H9 (cell line): ENCODE measurements around the gene RAPSN. TPM values are rescaled to one million over a fixed set of nuclear protein-coding genes. Genes with fewer than 3 reads are reported as not detected.

Experiments
- DNase-seq: peaks from one replicate; pipeline ENCODE4 v3.0.0-alpha.2; 2017
- H2AFZ ChIP-seq: one replicate; pipeline ENCODE4 v1.6.1; 2013; ENCODE audit warnings: mild to moderate bottlenecking, low read length, control low read depth, moderate library complexity
- H2AK5ac ChIP-seq: 2 replicates; pipeline ENCODE4 v1.6.1; 2013; ENCODE audit warnings: low read length, control low read depth, mixed read lengths; ENCODE audit not compliant: insufficient read length
- H2BK120ac ChIP-seq: one replicate; pipeline ENCODE4 v1.6.1; 2013; ENCODE audit warnings: low read depth, mild to moderate bottlenecking, low read length, control low read depth, inconsistent platforms; ENCODE audit not compliant: poor library complexity, severe bottlenecking
- H2BK12ac ChIP-seq: 2 replicates; pipeline ENCODE4 v1.6.1; 2013; ENCODE audit warnings: low read length, control low read depth, mixed read lengths, low read depth; ENCODE audit not compliant: insufficient read length
- H2BK15ac ChIP-seq: 2 replicates; pipeline ENCODE4 v1.6.1; 2013; ENCODE audit warnings: low read depth, low read length, control low read depth
- H2BK20ac ChIP-seq: one replicate; pipeline ENCODE4 v1.6.1; 2013; ENCODE audit warnings: low read depth, mild to moderate bottlenecking, low read length, control low read depth, inconsistent platforms; ENCODE audit not compliant: poor library complexity, severe bottlenecking
- H2BK5ac ChIP-seq: 2 replicates; pipeline ENCODE4 v1.6.1; 2013; ENCODE audit warnings: low read length, control low read depth, mixed read lengths; ENCODE audit not compliant: insufficient read length
- H3K14ac ChIP-seq: 2 replicates; pipeline ENCODE4 v1.6.1; 2013; ENCODE audit warnings: low read length, control low read depth; ENCODE audit not compliant: insufficient read depth
- H3K18ac ChIP-seq: 2 replicates; pipeline ENCODE4 v1.6.1; 2013; ENCODE audit warnings: low read depth, mild to moderate bottlenecking, mixed read lengths, low read length, control low read depth; ENCODE audit not compliant: insufficient read length
- H3K23ac ChIP-seq: 2 replicates; pipeline ENCODE4 v1.6.1; 2013; ENCODE audit warnings: low read length, control low read depth, mixed read lengths, low read depth; ENCODE audit not compliant: insufficient read length
- H3K23me2 ChIP-seq: 2 replicates; pipeline ENCODE4 v1.6.1; 2013; ENCODE audit warnings: low read depth, mild to moderate bottlenecking, mixed read lengths, low read length, control low read depth; ENCODE audit not compliant: insufficient read length, poor library complexity, severe bottlenecking
- H3K27ac ChIP-seq: 2 replicates; pipeline ENCODE4 v1.5.1; 2013; ENCODE audit warnings: low read length, control low read depth, mixed read lengths, low read depth; ENCODE audit not compliant: insufficient read length
- H3K27me3 ChIP-seq: 2 replicates; pipeline ENCODE4 v1.6.1; 2013; ENCODE audit warnings: low read length, control low read depth, inconsistent platforms; ENCODE audit not compliant: insufficient read depth
- H3K4ac ChIP-seq: 2 replicates; pipeline ENCODE4 v1.6.1; 2013; ENCODE audit warnings: low read depth, mild to moderate bottlenecking, control low read depth, inconsistent platforms, low read length, moderate library complexity
- H3K4me1 ChIP-seq: 2 replicates; pipeline ENCODE4 v1.6.1; 2013; ENCODE audit warnings: low read length, control low read depth, inconsistent platforms; ENCODE audit not compliant: insufficient read depth
- H3K4me2 ChIP-seq: 2 replicates; pipeline ENCODE4 v1.6.1; 2013; ENCODE audit warnings: low read length, control low read depth, mixed read lengths; ENCODE audit not compliant: insufficient read length, insufficient read depth
- H3K56ac ChIP-seq: 2 replicates; pipeline ENCODE4 v1.6.1; 2013; ENCODE audit warnings: low read depth, mild to moderate bottlenecking, mixed read lengths, low read length, control low read depth; ENCODE audit not compliant: insufficient read length
- H3K79me1 ChIP-seq: 2 replicates; pipeline ENCODE4 v1.6.1; 2013; ENCODE audit warnings: low read depth, mild to moderate bottlenecking, moderate library complexity, low read length, control low read depth, inconsistent platforms; ENCODE audit not compliant: insufficient read depth, poor library complexity, severe bottlenecking
- H3K79me2 ChIP-seq: 2 replicates; pipeline ENCODE4 v1.6.1; 2013; ENCODE audit warnings: low read length, control low read depth, inconsistent platforms; ENCODE audit not compliant: insufficient read depth
- H3K9ac ChIP-seq: 2 replicates; pipeline ENCODE4 v1.6.1; 2013; ENCODE audit warnings: low read length, control low read depth, mixed read lengths; ENCODE audit not compliant: insufficient read length; ENCODE audit errors: extremely low read depth
- H3K9me3 ChIP-seq: one replicate; pipeline ENCODE4 v1.6.1; 2013; ENCODE audit warnings: low read depth, low read length, inconsistent platforms; ENCODE audit not compliant: control insufficient read depth
- H3T11ph ChIP-seq: one replicate; pipeline ENCODE4 v1.6.1; 2013; ENCODE audit warnings: mild to moderate bottlenecking, low read length, control low read depth, inconsistent platforms
- H4K20me1 ChIP-seq: one replicate; pipeline ENCODE4 v1.6.1; 2013; ENCODE audit not compliant: control insufficient read depth, insufficient read length, insufficient read depth
- H4K5ac ChIP-seq: 2 replicates; pipeline ENCODE4 v1.6.1; 2013; ENCODE audit warnings: low read depth, mild to moderate bottlenecking, mixed read lengths, low read length, control low read depth; ENCODE audit not compliant: insufficient read length
- H4K8ac ChIP-seq: replicated peaks from 2 replicates; pipeline ENCODE4 v1.6.1; 2013; ENCODE audit warnings: low read length, control low read depth, mixed read lengths, low read depth; ENCODE audit not compliant: insufficient read length
- H4K91ac ChIP-seq: 2 replicates; pipeline ENCODE4 v1.6.1; 2013; ENCODE audit warnings: low read depth, mild to moderate bottlenecking, moderate library complexity, mixed read lengths, low read length, control low read depth; ENCODE audit not compliant: insufficient read length
- H3K27ac Mint-ChIP-seq, 3 experiments: 2 replicates in 2 of 3; 3 replicates in 1 of 3; pipeline ENCODE4 v1.8.0; 2020 to 2021; ENCODE audit warnings: mixed read lengths in 3 of 3, mild to moderate bottlenecking in 1 of 3, moderate library complexity in 1 of 3
- H3K27me3 Mint-ChIP-seq: 2 replicates; pipeline ENCODE4 v1.8.0; 2021; ENCODE audit warnings: low read depth, mild to moderate bottlenecking, moderate library complexity, mixed read lengths
- H3K36me3 Mint-ChIP-seq, 3 experiments: 2 replicates in 2 of 3; 3 replicates in 1 of 3; pipeline ENCODE4 v1.8.0; 2020 to 2021; ENCODE audit warnings: low read depth in 3 of 3, mixed read lengths in 3 of 3; ENCODE audit not compliant: insufficient read depth in 1 of 3
- H3K4me1 Mint-ChIP-seq, 2 experiments: 2 replicates each; pipeline ENCODE4 v1.8.0; 2020; ENCODE audit warnings: mixed read lengths in 2 of 2
- H3K4me3 Mint-ChIP-seq, 2 experiments: 2 replicates in 1 of 2; 3 replicates in 1 of 2; pipeline ENCODE4 v1.8.0; 2020 to 2021; ENCODE audit warnings: mild to moderate bottlenecking in 2 of 2, mixed read lengths in 2 of 2, moderate library complexity in 1 of 2
- H3K9me3 Mint-ChIP-seq, 2 experiments: 2 replicates in 1 of 2; 3 replicates in 1 of 2; pipeline ENCODE4 v1.8.0; 2020; ENCODE audit warnings: mild to moderate bottlenecking in 2 of 2, mixed read lengths in 2 of 2, moderate library complexity in 1 of 2
- CTCF ChIP-seq: fragments of 200-600 bp; sonication (generic); conservative IDR thresholded peaks from 3 replicates; pipeline ENCODE4 v1.8.0; 2021; ENCODE audit warnings: antibody characterized with exemption, mild to moderate bottlenecking
- WGBS: extraction: QIAGEN DNeasy Blood & Tissue Kit; methylation state at CpG from one replicate; pipeline ENCODE4 v1.1.7; 2013; ENCODE audit warnings: missing lambda C conversion rate, low lambda C conversion rate, mixed read lengths; ENCODE audit not compliant: insufficient read length; ENCODE audit errors: extremely low coverage; 5-methylcytosine and 5-hydroxymethylcytosine counted together
- total RNA-seq: library from RNA; stranded (reverse); gene quantifications from 2 replicates; pipeline ENCODE4 v1.2.1, GENCODE V29; 2021

RAPSN gene
- total RNA-seq, 1 experiment from 2014 or later: 0.48 TPM

- Mint-ChIP-seq H3K4me1 (peaks cover 2 to 6% of the 10 kb centered on the region in 2 experiments; a peak in 2 of 4 replicates), H3K36me3 (peaks cover 35 to 69% (median 64%) of the 10 kb centered on the region in 3 experiments), H3K27ac (no peak overlapping the region), H3K9me3 (no peaks in the 10 kb centered on the region), H3K4me3 (no peak overlapping the region), H3K27me3 (no peaks in the 10 kb centered on the region)
- Histone ChIP-seq H3K23me2 (no peaks in the 10 kb centered on the region), H3K27me3 (no peaks in the 10 kb centered on the region), H3K23ac (no peak overlapping the region), H2BK12ac (no peak overlapping the region), H2BK5ac (no peak overlapping the region), H4K8ac (no peak overlapping the region), H3K14ac (no peak overlapping the region), H3K79me2 (no peaks in the 10 kb centered on the region), H2BK15ac (no peak overlapping the region), H3K79me1 (no peaks in the 10 kb centered on the region), H4K5ac (no peak overlapping the region), H3K27ac (no peak overlapping the region), H2AFZ (no peak overlapping the region), H3K9me3 (no peaks in the 10 kb centered on the region), H3K4me2 (no peak overlapping the region), H2BK20ac (no peak overlapping the region), H3K4me1 (no peaks in the 10 kb centered on the region), H3K9ac (no peak overlapping the region), H2BK120ac (no peak overlapping the region), H3T11ph (no peak overlapping the region), H4K20me1 (peaks cover 3% of the 10 kb centered on the region), H3K4ac (no peak overlapping the region), H3K56ac (no peak overlapping the region), H2AK5ac (no peak overlapping the region), H3K18ac (no peak overlapping the region), H4K91ac (no peak overlapping the region)
- no peak for TF ChIP-seq CTCF
- no CpG with 5 or more reads among the region's 6 CpGs for WGBS
- DNase-seq: no peak
Observed at GRCh38 chr11:47417712-47418111, 31.2 kb downstream of the RAPSN start.
